Left cardiac atrium (tissue), 4 donors: Measurements from ENCODE around the gene ZNF629. TPM values are rescaled to one million over a fixed set of nuclear protein-coding genes. Genes with fewer than 3 reads are reported as not detected.
A peak's percentile ranks its signal among the peaks of the same experiment; 100 is the strongest.

Experiments
- ATAC-seq, 2 donors: fragments of 200-7000 bp; cut with Tn5 transposase; one replicate each; pipeline ENCODE4 v1.9.1; 2020; ENCODE audit warnings: mild to moderate bottlenecking in 2 of 2, moderate library complexity in 2 of 2
- DNase-seq: peaks from one replicate; pipeline ENCODE4 v3.0.0-alpha.2; 2020
- intact Hi-C, 2 donors: fragments of 100-400 bp; cut with DNase I; formaldehyde crosslinking; loops; one replicate each; pipeline versions ENCODE4 v1.14.1 to v1.15.1; 2022 to 2023
- total RNA-seq, 2 donors: library from RNA; stranded (reverse); fragmentation: NEBNext Ultra II Directional; extraction: Animal tissue kit (Norgen Biotek cat#: 25700); gene quantifications; one replicate each; pipeline ENCODE4 v1.2.1, GENCODE V29; 2021
- donor health status: DM: no; HTN: yes; CAD: no.
- donor health status: DM: no; HTN: yes; CAD: no; lungs with severe emphysema.
- donor health status: DM: yes; HTN: yes; CAD: no.
- donor health status: Dilated cardiomyopathy.

ZNF629 gene
- total RNA-seq, 2 donors from 2014 or later, result 16.6 to 28.3 TPM

GRCh38 chr16:30756781-30757100 is 30.3 kb downstream of the ZNF629 start:
- DNase-seq (no peak), ATAC-seq (no peak)
- intact Hi-C loops, result no loop called here

- no peak for DNase-seq
- intact Hi-C loops, result no loop called here
- no peak for ATAC-seq
Measured at GRCh38 chr16:30755955-30756780, 30.8 kb downstream of the ZNF629 start.

- ATAC-seq (no peak), DNase-seq (no peak)
- intact Hi-C loops, result no loop called here
Measured at GRCh38 chr16:30753596-30753995, 33.4 kb downstream of the ZNF629 start.

GRCh38 chr16:30750876-30751465 is 36.0 kb downstream of the ZNF629 start:
- intact Hi-C loops, result no loop called here
- ATAC-seq, result no peak
- DNase-seq, result no peak

- no peak for ATAC-seq
- DNase-seq, result no peak
- intact Hi-C loops, result no loop called here
Measured at GRCh38 chr16:30750201-30750600, 36.8 kb downstream of the ZNF629 start.

GRCh38 chr16:30748634-30749445 is 38.2 kb downstream of the ZNF629 start:
- peak; percentile 35 to 68 for ATAC-seq
- intact Hi-C loops, result no loop called here
- DNase-seq, result peak; percentile 68

- intact Hi-C loops, result no loop called here
Measured at GRCh38 chr16:30747799-30748633, 39.0 kb downstream of the ZNF629 start, which contains the start of gene PHKG2. PHKG2 (plus strand) TSS chr16:30748425; CDS start chr16:30748821, 396 bp downstream.

GRCh38 chr16:30747331-30747730 is 39.7 kb downstream of the ZNF629 start:
- intact Hi-C loops, result no loop called here
- ATAC-seq (no peak), DNase-seq (no peak)

More at GRCh38 chr16:30747799-30748633, 39.0 kb downstream of the ZNF629 start, which contains the start of gene PHKG2:
- DNase-seq, result peak; percentile 100
- peak; percentile 99 for ATAC-seq

GRCh38 chr16:30746638-30747175 is 40.3 kb downstream of the ZNF629 start:
- DNase-seq, result no peak
- intact Hi-C loops, result no loop called here
- no peak for ATAC-seq

GRCh38 chr16:30745082-30745481 is 41.9 kb downstream of the ZNF629 start:
- intact Hi-C loops, result no loop called here

GRCh38 chr16:30744183-30744582 is 42.8 kb downstream of the ZNF629 start:
- DNase-seq, result no peak
- intact Hi-C loops, result no loop called here
- no peak for ATAC-seq

More at GRCh38 chr16:30745082-30745481, 41.9 kb downstream of the ZNF629 start:
- DNase-seq, result no peak
- no peak for ATAC-seq

GRCh38 chr16:30743716-30744115 is 43.3 kb downstream of the ZNF629 start:
- intact Hi-C loops, result no loop called here
- ATAC-seq, result no peak
- DNase-seq, result no peak

GRCh38 chr16:30741461-30741914 is 45.5 kb downstream of the ZNF629 start:
- intact Hi-C loops, result no loop called here
- DNase-seq (no peak), ATAC-seq (peak; percentile 21 to 67)

GRCh38 chr16:30740364-30741251 is 46.4 kb downstream of the ZNF629 start:
- intact Hi-C loops, result no loop called here
- DNase-seq, result peak; percentile 89
- peak; percentile 84 to 90 for ATAC-seq

GRCh38 chr16:30738984-30739951 is 47.7 kb downstream of the ZNF629 start:
- ATAC-seq, result no peak
- intact Hi-C loops, result no loop called here

GRCh38 chr16:30737794-30738648 is 49.0 kb downstream of the ZNF629 start:
- ATAC-seq, result no peak
- intact Hi-C loops, result no loop called here
- no peak for DNase-seq

More at GRCh38 chr16:30738984-30739951, 47.7 kb downstream of the ZNF629 start:
- no peak for DNase-seq
